CD8-positive, alpha-beta memory T cell (primary cell): Measurements from ENCODE around the gene B3GALT6. TPM values are rescaled to one million over a fixed set of nuclear protein-coding genes. Genes with fewer than 3 reads are reported as not detected.
"Not testable (repeated sequence)": the region's sequence is repeated elsewhere in the genome, so short reads cannot be mapped to it uniquely, and the experiment has no call there.

ENCODE experiments used
- CTCF ChIA-PET: fragments of 350-600 bp; sonication (Branson Sonifier 250); formaldehyde crosslinking; loops from one replicate; lab custom pipeline; 2021; ENCODE audit warnings: antibody characterized with exemption; lab: Charles Lee
- POLR2A ChIA-PET: fragments of 350-600 bp; sonication (Branson Sonifier 250); formaldehyde crosslinking; loops from one replicate; lab custom pipeline; 2021; ENCODE audit warnings: antibody characterized with exemption; lab: Charles Lee
- DNase-seq, 5 donors: peaks; one replicate each; pipeline versions ENCODE4 v3.0.0 to v3.0.0-alpha.2; 2020 to 2022; ENCODE audit warnings: mixed read lengths in 1 of 5
- H3K27ac ChIP-seq: one replicate; pipeline ENCODE4 v1.7.0; 2013; ENCODE audit warnings: low read depth, mild to moderate bottlenecking, low read length, moderate library complexity
- H3K27me3 ChIP-seq: 2 replicates; pipeline ENCODE4 v1.7.0; 2013; ENCODE audit warnings: low read length, mild to moderate bottlenecking; ENCODE audit not compliant: insufficient read depth, poor library complexity, severe bottlenecking
- H3K36me3 ChIP-seq: 2 replicates; pipeline ENCODE4 v1.7.0; 2013; ENCODE audit warnings: mild to moderate bottlenecking, low read length, moderate library complexity; ENCODE audit not compliant: insufficient read depth
- H3K4me1 ChIP-seq: 2 replicates; pipeline ENCODE4 v1.7.0; 2013; ENCODE audit warnings: mild to moderate bottlenecking, low read length, moderate library complexity; ENCODE audit not compliant: insufficient read depth
- H3K4me3 ChIP-seq: 2 replicates; pipeline ENCODE4 v1.7.0; 2013; ENCODE audit warnings: mild to moderate bottlenecking, low read length
- H3K9me3 ChIP-seq: 2 replicates; pipeline ENCODE4 v1.7.0; 2013; ENCODE audit warnings: mild to moderate bottlenecking, low read length
- H3K27ac Mint-ChIP-seq, 8 donors: one replicate each; pipeline ENCODE4 v1.8.0; 2020 to 2021; ENCODE audit warnings: mixed read lengths in 8 of 8, mild to moderate bottlenecking in 6 of 8, inconsistent platforms in 3 of 8, moderate library complexity in 3 of 8
- H3K27me3 Mint-ChIP-seq, 2 donors: one replicate each; pipeline ENCODE4 v1.8.0; 2020 to 2021; ENCODE audit warnings: mixed read lengths in 2 of 2, mild to moderate bottlenecking in 1 of 2, moderate library complexity in 1 of 2
- H3K36me3 Mint-ChIP-seq, 3 donors: one replicate each; pipeline ENCODE4 v1.8.0; 2020 to 2021; ENCODE audit warnings: mixed read lengths in 3 of 3, inconsistent platforms in 1 of 3, mild to moderate bottlenecking in 1 of 3
- H3K4me1 Mint-ChIP-seq, 3 donors: one replicate each; pipeline ENCODE4 v1.8.0; 2020 to 2021; ENCODE audit warnings: mixed read lengths in 3 of 3, inconsistent platforms in 1 of 3, mild to moderate bottlenecking in 1 of 3
- H3K4me3 Mint-ChIP-seq, 7 donors: one replicate each; pipeline ENCODE4 v1.8.0; 2020 to 2021; ENCODE audit warnings: mixed read lengths in 7 of 7, mild to moderate bottlenecking in 6 of 7, moderate library complexity in 4 of 7, inconsistent platforms in 2 of 7
- H3K9me3 Mint-ChIP-seq, 5 donors: one replicate each; pipeline ENCODE4 v1.8.0; 2020 to 2022; ENCODE audit warnings: mixed read lengths in 5 of 5, mild to moderate bottlenecking in 3 of 5, moderate library complexity in 2 of 5, inconsistent platforms in 1 of 5
- polyA plus RNA-seq: library from polyadenylated mRNA; unstranded; fragments of 300-500 nt; fragmentation: Illumina TruSeq; gene quantifications from one replicate; pipeline ENCODE4 v1.2.3, GENCODE V29; 2021
- total RNA-seq, 2 experiments: library from RNA; stranded (reverse); gene quantifications; one replicate each; pipeline ENCODE4 v1.2.3, GENCODE V29; 2021

B3GALT6 gene
- total and polyA plus RNA-seq, 3 experiments from 2014 or later: 16.4 to 24.1 (median 23.7) TPM

- Mint-ChIP-seq H3K9me3 (peaks cover 7 to 17% (median 10%) of the 10 kb centered on the region in 5 donors), H3K4me1 (no peaks in the 10 kb centered on the region), H3K4me3 (no peak overlapping the region), H3K36me3 (peaks cover 0 to 2% (median 0%) of the 10 kb centered on the region in 3 donors), H3K27ac (no peak overlapping the region), H3K27me3 (peaks cover 0 to 5% of the 10 kb centered on the region in 2 donors)
- Histone ChIP-seq H3K36me3 (no peaks in the 10 kb centered on the region), H3K27me3 (no peaks in the 10 kb centered on the region), H3K4me3 (no peak overlapping the region), H3K27ac (no peak overlapping the region), H3K9me3 (peaks cover 4% of the 10 kb centered on the region), H3K4me1 (no peaks in the 10 kb centered on the region)
- CTCF ChIA-PET: no interaction called here
- POLR2A ChIA-PET: no interaction called here
- DNase-seq: no peak
Measured at GRCh38 chr1:1191734-1192133, 40.3 kb upstream of the B3GALT6 start.

GRCh38 chr1:1194723-1195122 is 37.3 kb upstream of the B3GALT6 start:
- POLR2A ChIA-PET: no interaction called here
- Mint-ChIP-seq H3K9me3 (peaks cover 7 to 17% (median 10%) of the 10 kb centered on the region in 5 donors), H3K4me3 (no peak overlapping the region), H3K4me1 (peaks cover 0 to 3% (median 0%) of the 10 kb centered on the region in 3 donors), H3K27me3 (peaks cover 0 to 5% of the 10 kb centered on the region in 2 donors), H3K36me3 (peaks cover 0 to 2% (median 0%) of the 10 kb centered on the region in 3 donors), H3K27ac (peak overlapping the region in 2 of 8 donors; percentile 25 to 68)
- H3K36me3 ChIP-seq: no peaks in the 10 kb centered on the region
- no peaks in the 10 kb centered on the region for H3K27me3 ChIP-seq
- H3K4me3 ChIP-seq: no peak overlapping the region
- no peak overlapping the region for H3K27ac ChIP-seq
- H3K9me3 ChIP-seq: peaks cover 4% of the 10 kb centered on the region
- H3K4me1 ChIP-seq: no peaks in the 10 kb centered on the region
- DNase-seq: no peak
- CTCF ChIA-PET: interaction anchor here (0.8 kb wide), 1 partner anchor 72 kb away, joined by 3 read pairs; no protein-coding TSS in a partner anchor

GRCh38 chr1:1195726-1196125 is 36.3 kb upstream of the B3GALT6 start:
- H3K4me1 ChIP-seq, CTCF ChIA-PET, H3K27me3 Mint-ChIP-seq, H3K4me3 ChIP-seq, H3K36me3 Mint-ChIP-seq, H3K36me3 ChIP-seq, H3K4me3 Mint-ChIP-seq, H3K27me3 ChIP-seq, POLR2A ChIA-PET, H3K4me1 Mint-ChIP-seq, H3K9me3 ChIP-seq, H3K27ac ChIP-seq: not testable (repeated sequence)
- H3K27ac Mint-ChIP-seq: peak overlapping the region in 1 of 8 donors; percentile 50
- H3K9me3 Mint-ChIP-seq: peaks cover 7 to 17% (median 10%) of the 10 kb centered on the region in 5 donors
- DNase-seq: peak in 1 of 5 donors; percentile 0

GRCh38 chr1:1196431-1197187 is 35.4 kb upstream of the B3GALT6 start:
- Mint-ChIP-seq H3K4me3 (no peak overlapping the region), H3K4me1 (peaks cover 0 to 8% (median 0%) of the 10 kb centered on the region in 3 donors), H3K27ac (peak overlapping the region in 2 of 8 donors; percentile 11 to 90), H3K36me3 (peaks cover 0 to 2% (median 0%) of the 10 kb centered on the region in 3 donors), H3K27me3 (peaks cover 0 to 5% of the 10 kb centered on the region in 2 donors), H3K9me3 (peaks cover 7 to 17% (median 10%) of the 10 kb centered on the region in 5 donors)
- no peaks in the 10 kb centered on the region for H3K27me3 ChIP-seq
- DNase-seq: peak in 2 of 5 donors; percentile 0 to 43
- POLR2A ChIA-PET: no interaction called here
- H3K36me3 ChIP-seq: no peaks in the 10 kb centered on the region
- CTCF ChIA-PET: no interaction called here
- peaks cover 7% of the 10 kb centered on the region for H3K4me1 ChIP-seq
- peaks cover 4% of the 10 kb centered on the region for H3K9me3 ChIP-seq
- no peak overlapping the region for H3K4me3 ChIP-seq
- no peak overlapping the region for H3K27ac ChIP-seq

GRCh38 chr1:1197188-1197500 is 34.9 kb upstream of the B3GALT6 start:
- Histone ChIP-seq H3K4me1 (peaks cover 7% of the 10 kb centered on the region), H3K27ac (no peak overlapping the region), H3K36me3 (no peaks in the 10 kb centered on the region), H3K4me3 (no peak overlapping the region), H3K27me3 (no peaks in the 10 kb centered on the region), H3K9me3 (peaks cover 4% of the 10 kb centered on the region)
- H3K27ac Mint-ChIP-seq: peak overlapping the region in 1 of 8 donors; percentile 90
- H3K4me3 Mint-ChIP-seq: no peak overlapping the region
- no peaks in the 10 kb centered on the region for H3K36me3 Mint-ChIP-seq
- CTCF ChIA-PET: no interaction called here
- no peak for DNase-seq
- H3K27me3 Mint-ChIP-seq: peaks cover 0 to 2% of the 10 kb centered on the region in 2 donors
- POLR2A ChIA-PET: no interaction called here
- H3K4me1 Mint-ChIP-seq: peaks cover 0 to 8% (median 0%) of the 10 kb centered on the region in 3 donors
- H3K9me3 Mint-ChIP-seq: peaks cover 6 to 12% (median 7%) of the 10 kb centered on the region in 5 donors

GRCh38 chr1:1197551-1198422 is 34.2 kb upstream of the B3GALT6 start:
- H3K27me3 ChIP-seq: no peaks in the 10 kb centered on the region
- H3K9me3 Mint-ChIP-seq: peaks cover 4 to 12% (median 7%) of the 10 kb centered on the region in 5 donors
- peak overlapping the region in 1 of 8 donors; percentile 11 for H3K27ac Mint-ChIP-seq
- no peak overlapping the region for H3K4me3 Mint-ChIP-seq
- peaks cover 0 to 2% of the 10 kb centered on the region in 2 donors for H3K27me3 Mint-ChIP-seq
- H3K4me3 ChIP-seq: no peak overlapping the region
- no peaks in the 10 kb centered on the region for H3K36me3 Mint-ChIP-seq
- no peak overlapping the region for H3K27ac ChIP-seq
- no peaks in the 10 kb centered on the region for H3K36me3 ChIP-seq
- DNase-seq: peak in 2 of 5 donors; percentile 0 to 38
- ChIA-PET POLR2A (no interaction called here), CTCF (no interaction called here)
- peaks cover 0 to 8% (median 0%) of the 10 kb centered on the region in 3 donors for H3K4me1 Mint-ChIP-seq
- peaks cover 7% of the 10 kb centered on the region for H3K4me1 ChIP-seq
- H3K9me3 ChIP-seq: peaks cover 4% of the 10 kb centered on the region

GRCh38 chr1:1198423-1199140 is 33.5 kb upstream of the B3GALT6 start:
- POLR2A ChIA-PET: no interaction called here
- H3K9me3 Mint-ChIP-seq: peaks cover 4 to 12% (median 7%) of the 10 kb centered on the region in 5 donors
- CTCF ChIA-PET: no interaction called here

More at GRCh38 chr1:1198423-1199140, 33.5 kb upstream of the B3GALT6 start:
- Histone ChIP-seq H3K4me1 (peaks cover 7% of the 10 kb centered on the region), H3K9me3 (peaks cover 4% of the 10 kb centered on the region), H3K36me3 (no peaks in the 10 kb centered on the region), H3K4me3 (no peak overlapping the region), H3K27me3 (no peaks in the 10 kb centered on the region), H3K27ac (no peak overlapping the region)
- peak in 1 of 5 donors; percentile 0 for DNase-seq
- no peak overlapping the region for H3K4me3 Mint-ChIP-seq
- H3K27ac Mint-ChIP-seq: peak overlapping the region in 2 of 8 donors; percentile 11 to 47
- no peaks in the 10 kb centered on the region for H3K36me3 Mint-ChIP-seq
- peaks cover 0 to 2% of the 10 kb centered on the region in 2 donors for H3K27me3 Mint-ChIP-seq
- peaks cover 0 to 8% (median 0%) of the 10 kb centered on the region in 3 donors for H3K4me1 Mint-ChIP-seq
